ENCODE results near the gene TRIM45.
A peak's percentile ranks its signal among the peaks of the same experiment; 100 is the strongest.
"Not testable (repeated sequence)": the region's sequence is repeated elsewhere in the genome, so short reads cannot be mapped to it uniquely, and the experiment has no call there.

The TRIM45 gene, protein sequence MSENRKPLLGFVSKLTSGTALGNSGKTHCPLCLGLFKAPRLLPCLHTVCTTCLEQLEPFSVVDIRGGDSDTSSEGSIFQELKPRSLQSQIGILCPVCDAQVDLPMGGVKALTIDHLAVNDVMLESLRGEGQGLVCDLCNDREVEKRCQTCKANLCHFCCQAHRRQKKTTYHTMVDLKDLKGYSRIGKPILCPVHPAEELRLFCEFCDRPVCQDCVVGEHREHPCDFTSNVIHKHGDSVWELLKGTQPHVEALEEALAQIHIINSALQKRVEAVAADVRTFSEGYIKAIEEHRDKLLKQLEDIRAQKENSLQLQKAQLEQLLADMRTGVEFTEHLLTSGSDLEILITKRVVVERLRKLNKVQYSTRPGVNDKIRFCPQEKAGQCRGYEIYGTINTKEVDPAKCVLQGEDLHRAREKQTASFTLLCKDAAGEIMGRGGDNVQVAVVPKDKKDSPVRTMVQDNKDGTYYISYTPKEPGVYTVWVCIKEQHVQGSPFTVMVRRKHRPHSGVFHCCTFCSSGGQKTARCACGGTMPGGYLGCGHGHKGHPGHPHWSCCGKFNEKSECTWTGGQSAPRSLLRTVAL

DNA sequence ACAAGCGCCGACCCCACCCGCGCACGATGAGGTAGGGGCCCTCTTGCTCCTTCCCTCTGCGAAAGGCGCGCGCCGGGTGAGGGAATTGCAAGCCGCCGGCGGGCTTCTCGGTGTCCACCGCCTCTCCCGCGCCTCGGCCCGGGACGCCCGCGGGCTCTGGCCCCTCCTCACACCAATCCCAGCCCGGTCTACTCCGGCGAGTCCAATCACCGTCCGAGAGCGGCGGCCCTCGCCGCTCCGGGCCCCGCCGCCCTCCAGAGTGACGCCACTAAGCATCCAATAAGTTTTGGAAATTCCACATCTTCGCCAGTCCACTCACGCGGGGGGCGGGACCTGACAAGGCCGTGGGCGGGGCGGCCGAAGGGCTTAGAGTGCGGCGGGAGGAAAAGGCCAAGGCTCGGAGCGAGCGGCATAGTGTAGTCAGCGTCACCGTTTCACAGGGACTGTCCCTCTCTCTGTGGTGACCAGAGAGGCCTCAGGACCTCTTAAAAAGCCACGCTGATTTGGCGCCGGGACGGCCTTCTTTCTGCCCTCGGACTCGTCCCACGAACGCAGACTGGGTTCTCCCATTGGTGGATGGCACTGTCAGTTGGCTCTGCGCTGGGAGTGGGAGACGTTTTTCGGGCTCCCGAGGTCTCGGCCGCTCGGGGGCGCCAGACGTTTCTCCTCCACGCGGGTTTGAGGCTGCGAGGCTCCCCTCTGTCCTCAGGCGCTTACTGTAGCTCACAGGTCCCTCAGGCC, at the start of gene TRIM45:
Gene TRIM45 (minus strand): TSS at position 161 of the 741 bp plus-strand sequence. CDS start 548 bp downstream, outside the sequence.
- DNase-seq, result peak; percentile 89

DNA sequence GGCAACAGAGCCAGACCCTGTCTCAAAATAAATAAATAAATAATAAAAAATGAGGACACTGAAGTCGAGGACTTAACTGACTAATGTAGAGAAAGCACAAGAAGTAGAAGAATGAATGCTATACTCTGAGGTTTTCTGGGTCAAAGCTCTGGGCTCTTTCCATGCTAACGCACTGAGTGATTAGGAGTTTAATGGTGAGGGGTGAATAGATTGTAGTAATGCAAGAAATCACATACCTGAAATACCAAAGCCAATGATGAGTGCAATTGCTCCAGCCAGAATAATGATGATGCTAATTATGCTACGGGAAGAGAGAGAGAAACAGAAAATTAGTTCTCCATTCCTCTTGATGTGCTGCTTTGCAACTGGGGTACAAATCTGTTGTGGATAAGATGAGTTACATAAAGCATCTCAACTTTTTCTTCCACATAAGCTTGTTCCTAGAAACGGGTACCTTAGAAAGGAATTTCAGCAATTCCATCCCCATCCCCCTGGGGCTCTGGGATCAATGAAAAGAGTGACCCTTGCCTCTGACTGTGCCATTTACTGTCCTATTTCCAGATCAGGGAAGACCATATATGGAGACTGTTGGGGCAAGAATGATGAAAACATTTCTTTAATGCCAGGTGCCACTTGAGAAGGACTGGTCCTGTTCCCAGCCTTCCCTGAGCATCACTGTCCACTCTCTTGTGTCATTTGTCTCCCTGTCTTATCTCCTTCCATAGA, 48.5 kb upstream of the TRIM45 start:
- no peak for DNase-seq

DNA sequence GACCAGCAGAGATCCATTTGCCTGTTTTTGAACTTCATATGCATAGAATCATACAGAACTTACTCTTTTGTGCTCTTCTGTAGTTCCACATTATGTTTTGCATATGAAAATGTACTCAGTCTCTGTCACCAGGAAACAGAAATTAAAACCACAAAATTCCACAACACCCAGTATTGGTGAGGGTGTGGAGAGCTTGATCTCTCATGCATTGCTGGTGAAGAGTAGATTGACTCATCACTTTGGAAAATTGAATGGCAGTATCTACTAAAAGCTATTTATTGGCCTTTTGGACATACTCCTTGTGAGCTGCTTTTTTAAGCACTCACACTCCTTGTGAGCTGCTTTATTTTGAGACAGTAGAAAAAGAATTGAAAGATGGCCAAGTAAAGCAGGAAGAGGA, 45.9 kb upstream of the TRIM45 start:
- no peak for DNase-seq

DNA sequence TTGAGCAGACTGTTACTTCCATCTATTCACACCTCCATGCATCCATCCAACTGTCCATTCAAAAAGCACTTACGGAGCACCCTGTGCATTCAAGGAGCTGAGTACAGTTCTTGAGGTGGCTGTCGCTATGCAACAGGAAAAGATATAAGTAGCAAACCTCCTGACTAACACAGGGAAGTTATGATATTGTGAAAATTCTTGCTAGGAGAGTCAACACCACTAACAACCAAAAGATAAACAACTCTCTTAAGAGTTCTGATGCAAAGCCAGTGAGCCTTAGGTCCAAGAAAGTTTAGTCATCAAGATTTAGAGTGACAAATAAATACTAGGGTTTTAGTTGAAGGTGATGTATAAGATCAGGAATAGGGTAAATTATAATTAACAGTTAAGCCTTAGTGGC, 44.5 kb upstream of the TRIM45 start:
- no peak for DNase-seq

DNA sequence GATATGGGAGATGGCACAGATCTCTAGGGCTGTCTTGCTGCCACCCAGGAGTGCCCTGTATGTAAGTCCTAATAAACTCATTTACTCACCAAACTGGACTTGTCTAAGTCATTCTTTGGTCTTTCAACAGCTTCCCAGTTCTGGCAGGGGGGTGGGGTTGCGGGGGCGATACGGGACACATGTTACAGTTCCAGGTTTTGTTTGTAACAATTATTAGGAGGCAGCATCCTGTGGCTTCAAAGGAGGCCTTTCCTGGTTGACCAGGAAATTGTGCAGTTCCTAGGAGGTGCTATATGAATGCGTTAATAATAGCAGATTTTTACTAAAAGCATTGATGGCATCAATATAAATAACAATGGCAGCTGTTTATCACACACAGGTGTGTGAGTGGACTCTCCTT, 42.7 kb upstream of the TRIM45 start:
- no peak for DNase-seq

DNA sequence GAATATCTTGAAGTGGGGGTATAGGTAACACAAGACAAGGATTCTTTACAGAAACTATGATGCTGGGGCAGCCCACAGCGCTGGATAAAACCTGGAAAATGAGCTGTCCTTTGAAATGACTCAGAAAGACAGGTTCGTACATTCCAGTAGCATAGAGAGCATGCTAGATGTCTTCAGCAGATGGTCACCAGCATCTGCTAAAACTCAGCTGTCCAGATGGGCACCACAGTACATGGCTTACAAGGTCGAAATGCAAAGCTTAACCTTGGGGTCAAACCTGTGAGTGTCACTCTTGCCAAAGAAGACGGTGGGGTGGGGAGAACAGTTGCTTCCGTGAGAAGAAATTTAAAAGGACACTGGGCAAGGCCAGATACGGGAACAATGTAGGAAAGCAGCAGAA, 41.3 kb upstream of the TRIM45 start:
- no peak for DNase-seq

DNA sequence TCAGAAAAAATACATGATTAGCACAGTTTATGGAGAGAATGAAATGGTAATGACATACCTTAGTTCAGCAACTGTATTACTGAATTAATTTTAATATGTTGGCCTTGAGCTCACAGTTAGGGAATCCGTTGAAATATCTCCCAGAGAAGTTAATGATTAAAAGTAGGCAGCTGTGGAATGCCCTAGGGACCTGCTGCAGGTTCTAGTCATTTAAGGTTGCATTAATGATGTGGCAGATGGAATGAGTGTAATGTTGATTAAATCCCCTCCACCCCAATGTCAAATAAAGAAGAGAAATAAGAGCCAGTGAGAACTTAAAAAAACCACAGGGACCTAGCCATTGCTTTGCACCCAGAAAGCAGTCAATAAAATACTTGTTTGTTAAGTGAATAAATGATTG, 40.3 kb upstream of the TRIM45 start:
- no peak for DNase-seq

DNA sequence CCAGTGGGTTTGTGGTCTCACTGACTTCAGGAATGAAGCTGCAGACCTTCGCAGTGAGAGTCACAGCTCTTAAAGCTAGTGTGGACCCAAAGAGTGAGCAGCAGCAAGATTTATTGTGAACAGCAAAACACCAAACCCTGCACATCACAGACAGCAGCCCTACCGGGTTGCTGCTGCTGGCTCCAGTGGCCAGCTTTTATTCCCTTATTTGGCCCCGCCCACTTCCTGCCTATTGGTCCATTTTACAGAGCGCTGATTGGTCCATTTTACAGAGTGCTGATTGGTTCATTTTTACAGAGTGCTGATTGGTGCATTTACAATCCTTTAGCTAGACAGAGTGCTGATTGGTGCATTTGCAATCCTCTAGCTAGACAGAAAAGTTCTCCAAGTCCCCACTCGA, 29.8 kb upstream of the TRIM45 start:
- DNase-seq, result not testable (repeated sequence)

DNA sequence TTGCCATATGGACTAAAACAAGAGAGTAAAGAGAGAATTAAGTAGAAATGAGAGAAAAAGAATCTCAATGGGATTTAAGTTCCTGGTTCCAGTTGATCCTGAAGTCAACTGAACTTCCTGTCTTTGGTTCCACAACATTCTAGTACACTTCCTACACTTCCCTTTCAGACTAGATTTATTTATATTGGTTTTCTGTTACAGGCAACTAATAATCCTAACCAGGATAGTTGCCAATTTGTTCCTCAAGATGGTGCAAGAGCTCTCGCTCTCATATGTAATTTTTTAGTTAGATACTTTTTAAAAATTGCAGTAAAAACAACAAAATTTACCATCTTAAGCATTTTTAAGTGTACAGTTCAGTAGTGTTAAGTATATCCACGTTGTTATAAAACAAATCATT, 28.8 kb upstream of the TRIM45 start:
- no peak for DNase-seq

DNA sequence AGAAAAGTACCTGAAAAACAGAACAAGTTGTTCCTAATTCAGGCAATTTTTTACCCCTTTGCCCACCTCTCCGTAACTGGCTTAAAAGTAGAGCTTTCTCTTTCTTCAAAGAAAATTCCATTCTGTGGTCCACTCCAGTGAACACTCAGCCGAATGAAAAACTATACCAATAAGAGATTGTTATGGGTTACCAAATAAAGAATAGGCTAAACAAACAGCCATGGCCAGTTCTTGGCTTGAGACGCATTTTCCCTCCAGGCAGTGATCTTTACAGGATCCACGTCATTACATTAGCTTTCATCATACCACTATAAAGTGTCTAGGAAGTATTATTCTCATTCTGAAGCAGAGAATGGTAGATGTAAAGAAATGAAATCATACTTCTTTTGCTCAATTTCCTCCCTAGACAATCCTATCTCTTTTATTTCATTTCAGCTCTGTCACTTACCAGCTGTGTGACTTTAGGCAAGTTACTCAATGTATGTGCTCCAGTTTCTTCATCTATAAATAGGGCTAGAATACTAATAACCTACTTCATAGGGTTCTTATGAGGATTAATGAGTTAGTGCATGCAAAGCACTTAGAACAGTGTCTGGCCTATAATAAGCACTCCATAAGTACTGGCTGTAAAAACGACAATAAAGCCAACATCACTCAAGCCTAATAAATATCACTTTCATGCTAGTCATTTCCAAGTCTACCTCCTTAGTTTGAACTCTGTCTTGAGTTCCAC, 26.5 kb upstream of the TRIM45 start:
- no peak for DNase-seq

DNA sequence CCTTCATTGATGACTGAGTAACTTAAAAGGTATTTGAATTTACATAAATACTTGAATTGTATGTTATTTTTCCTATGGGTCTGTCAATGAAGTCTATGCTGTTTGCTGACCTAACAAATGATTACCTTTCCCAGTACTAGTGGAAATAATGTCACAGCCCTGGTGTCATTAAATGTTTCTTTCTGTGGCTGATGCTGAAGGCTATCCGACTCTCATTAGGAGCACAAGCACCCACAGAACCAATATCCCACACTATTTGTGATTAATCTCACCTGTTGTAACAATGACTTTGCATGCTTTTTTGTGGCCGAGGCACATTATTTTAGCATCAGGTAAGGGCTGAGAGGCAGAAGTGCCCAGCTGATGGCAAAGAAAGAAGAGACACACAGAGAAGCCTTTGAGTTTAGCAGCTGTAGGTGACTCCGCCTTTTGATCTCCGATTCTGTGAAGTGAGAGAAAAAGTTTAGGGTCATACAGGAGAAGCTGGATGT, 25.8 kb upstream of the TRIM45 start:
- DNase-seq, result no peak

DNA sequence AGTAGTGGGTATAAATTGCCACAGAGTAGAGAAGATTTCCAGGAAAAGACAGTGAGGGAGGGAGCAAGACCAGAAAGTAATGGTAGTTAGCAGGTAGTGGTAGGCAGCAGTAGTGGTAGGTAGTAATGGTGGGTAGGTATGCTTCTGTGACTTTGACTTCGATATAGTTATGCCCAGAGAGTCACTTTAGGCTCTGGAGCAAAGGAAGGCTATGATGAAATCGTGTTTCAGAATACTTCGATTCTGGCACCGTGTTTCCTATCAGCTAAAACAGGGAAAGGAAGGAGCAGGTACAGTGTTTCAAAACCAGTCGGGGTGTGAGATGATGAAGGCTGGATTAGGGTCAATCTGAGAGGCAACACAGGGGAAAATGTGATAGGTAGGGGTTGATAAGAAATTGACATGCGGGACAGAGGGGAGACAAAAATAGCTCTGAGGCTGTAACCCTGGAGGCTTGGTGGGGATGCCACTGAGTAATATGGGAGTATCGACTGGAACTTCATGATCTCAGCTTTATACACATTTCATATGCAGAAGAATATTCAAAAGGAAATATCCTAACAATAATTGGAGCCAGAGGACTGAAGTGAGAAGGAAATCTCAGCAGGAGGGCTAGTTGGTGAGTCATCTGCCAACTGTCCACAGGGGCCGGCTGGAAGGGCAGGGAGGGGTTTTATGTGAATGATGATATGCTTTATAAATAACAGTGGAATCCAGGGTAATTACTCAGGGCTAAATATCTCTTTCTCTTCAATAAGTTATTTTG, 25.2 kb upstream of the TRIM45 start:
- DNase-seq, result no peak

DNA sequence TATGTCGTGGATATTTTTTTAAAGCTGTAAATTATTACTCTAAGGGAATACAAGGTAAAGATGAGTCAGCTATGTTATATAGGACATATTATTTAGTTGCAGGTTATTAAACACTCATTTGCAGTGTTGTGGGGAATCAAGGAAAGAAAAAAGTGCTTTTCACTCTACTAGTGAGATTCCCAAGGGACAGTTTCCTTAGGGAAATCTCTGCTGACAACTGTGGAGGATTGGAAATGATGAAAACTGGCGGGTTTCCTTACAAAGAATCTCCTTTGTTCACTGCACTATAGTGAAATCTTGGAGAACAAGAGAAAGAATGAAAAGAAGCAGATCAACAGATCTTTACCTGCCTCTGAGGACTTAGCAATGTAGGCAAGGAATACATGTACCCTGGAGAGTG, 24.5 kb upstream of the TRIM45 start:
- DNase-seq, result no peak

DNA sequence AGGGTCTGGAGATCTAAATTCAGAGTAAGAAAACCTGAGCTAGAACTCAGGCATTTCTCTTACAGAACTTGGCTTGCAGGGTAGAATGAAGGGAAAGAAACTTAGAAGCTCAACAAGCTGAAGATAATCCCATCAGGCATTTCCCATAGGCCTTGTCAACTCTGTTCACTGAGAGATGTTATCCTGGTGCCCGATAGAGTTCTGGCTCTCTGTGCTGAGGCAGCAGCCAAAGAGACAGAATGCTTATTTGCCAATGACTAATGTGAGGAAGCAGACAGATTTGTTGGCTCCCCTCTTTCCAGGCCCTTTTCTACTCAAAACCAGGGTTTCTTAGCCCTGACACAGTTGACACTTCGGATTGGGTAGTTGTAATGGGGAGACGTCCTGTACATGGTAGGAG, 22.3 kb upstream of the TRIM45 start:
- DNase-seq, result no peak

DNA sequence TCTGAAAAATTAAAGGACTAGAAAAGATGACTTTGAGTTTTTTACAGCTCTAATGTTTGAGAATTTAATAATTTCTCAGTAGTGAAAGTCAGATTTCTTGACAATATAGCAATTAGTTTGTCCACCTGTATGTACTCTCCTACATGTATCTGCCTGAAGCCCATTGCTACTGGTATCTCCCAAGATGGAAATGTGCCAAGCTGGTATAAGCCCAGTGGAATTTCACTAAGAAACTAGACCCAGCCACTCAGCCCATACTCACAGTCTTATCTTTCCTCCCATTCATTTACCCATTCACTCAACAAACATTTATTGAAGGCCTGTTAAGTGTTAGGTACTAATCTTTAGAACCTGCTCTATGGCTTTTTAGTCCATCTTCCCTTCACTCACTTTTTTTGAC, 21.6 kb upstream of the TRIM45 start:
- DNase-seq, result no peak

DNA sequence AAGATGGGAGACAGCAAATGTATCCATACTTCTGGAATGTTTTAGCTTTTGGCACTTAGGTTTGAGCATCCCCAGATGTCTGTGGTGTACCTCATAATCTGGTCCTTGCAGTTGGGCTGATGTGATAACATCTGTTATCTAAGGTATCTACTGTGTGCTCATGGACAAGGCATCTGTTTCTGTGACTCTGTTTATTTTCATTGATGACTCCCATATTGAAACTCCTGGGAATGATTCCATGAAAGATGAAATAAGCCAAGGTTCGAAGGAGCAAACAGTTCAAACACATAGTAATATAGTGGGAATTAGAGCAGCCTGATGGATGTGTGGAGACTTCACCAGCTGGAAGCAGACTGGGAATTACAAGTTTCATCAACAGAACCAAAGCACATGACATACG, 20.7 kb upstream of the TRIM45 start:
- no peak for DNase-seq

DNA sequence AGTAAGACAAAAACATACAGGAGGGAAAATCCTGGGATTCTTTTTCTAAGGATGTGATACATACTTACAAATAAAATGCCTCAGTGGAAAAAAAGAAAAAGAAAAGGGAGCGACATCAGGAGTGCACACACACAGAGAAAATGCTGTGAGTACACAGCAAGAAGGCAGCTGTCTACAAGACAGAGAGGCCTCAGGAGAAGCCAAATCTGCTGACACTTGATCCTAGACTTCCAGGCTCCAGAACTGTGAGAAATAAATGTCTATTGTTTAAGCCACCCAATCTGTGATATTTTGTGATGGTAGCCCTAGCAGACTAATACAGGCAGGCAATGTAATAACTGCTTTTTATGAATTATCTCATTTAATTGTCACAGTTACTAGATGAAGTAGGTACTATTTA, 17.0 kb upstream of the TRIM45 start:
- DNase-seq, result no peak

DNA sequence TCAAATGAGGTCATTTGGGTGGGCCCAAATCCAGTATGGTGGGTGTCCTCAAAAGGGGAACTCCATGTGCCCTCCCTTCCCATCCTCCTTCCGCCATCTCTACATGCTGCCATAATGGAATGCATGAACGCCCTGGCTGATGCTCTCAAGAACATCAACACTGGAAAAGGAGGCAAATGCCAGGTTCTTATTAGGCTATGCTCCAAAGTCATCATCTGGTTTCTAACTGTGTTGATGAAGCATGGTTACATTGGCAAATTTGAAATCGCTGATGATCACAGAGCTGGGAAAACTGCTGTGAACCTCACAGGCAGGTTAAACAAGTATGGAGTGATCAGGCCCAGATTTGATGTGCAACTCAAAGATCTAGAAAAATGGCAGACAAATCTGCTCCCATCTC, 16.6 kb upstream of the TRIM45 start:
- no peak for DNase-seq

DNA sequence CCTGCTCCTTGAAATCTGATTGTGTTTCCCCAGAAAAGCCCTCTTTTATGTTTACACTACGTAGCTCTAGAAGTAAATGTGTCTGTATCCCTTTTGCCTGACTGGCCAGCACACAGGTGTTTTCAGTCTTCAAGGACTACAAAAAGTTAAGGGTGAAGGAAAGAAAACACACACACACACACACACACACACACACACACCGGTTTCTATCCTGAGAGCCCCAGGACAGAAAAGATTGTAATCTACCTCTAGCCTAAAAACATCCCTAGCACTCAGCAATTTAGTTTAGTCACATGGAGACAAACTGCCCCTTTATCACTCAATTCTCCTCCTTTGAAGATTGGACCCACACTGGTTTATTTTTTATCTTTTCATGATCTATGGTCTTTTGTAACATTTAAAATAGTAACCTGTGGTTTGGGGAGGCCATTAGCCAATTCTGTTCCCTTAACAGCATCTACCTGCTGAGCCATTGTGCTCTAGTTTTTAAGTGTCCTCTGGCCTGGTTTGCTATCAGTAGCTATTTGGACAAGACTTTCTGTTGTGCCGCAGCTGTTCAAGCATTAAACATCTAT, 15.8 kb upstream of the TRIM45 start:
- no peak for DNase-seq

DNA sequence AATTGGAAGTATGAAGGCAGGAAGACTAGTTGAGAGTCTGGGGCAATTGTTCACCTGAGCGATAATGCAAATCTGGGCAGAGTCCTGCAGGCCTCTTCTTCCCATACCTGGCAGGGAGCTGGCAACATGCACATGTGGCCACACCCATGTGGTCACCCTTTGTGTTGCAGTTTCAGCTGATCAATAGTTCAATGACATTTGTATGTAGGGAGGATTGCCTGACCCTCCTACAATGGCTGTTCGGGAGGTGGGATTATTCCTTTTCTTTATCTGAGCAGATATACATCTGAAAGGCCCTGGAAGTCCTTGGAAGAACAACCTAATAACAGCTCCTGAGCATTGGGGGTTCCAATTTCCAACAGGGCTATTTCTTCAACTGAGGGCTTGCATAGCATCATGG, 15.2 kb upstream of the TRIM45 start:
- no peak for DNase-seq

DNA sequence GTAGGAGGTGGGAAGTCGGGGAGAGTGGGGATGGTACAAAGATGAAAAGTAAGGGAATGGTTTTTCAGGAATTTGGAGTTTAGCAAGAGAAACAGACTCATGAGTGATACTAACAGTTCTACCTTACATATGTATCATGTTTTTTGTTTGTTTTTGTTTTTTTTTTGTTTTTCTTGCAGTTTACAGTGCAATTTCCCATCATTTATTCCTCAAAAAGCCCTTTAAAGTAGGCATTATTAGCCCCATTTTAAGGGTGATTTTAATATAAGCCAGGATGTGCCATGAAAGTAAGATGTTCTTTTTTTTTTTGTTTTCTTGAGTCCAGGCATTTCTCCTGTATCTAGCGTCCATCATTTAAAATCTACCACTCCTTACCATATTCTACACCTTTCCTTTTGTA, 13.8 kb upstream of the TRIM45 start:
- DNase-seq, result no peak
